Stimulated activated CD8-positive, alpha-beta memory T cell treated with anti-CD3 and anti-CD28 coated beads, Interleukin-12 subunit alpha, Interleukin-12 subunit beta, amount 100 ng/mL, for 24 hours (primary cell): Measurements from ENCODE around the gene IRGQ.
A peak's percentile ranks its signal among the peaks of the same experiment; 100 is the strongest.
"Not testable (repeated sequence)": the region's sequence is repeated elsewhere in the genome, so short reads cannot be mapped to it uniquely, and the experiment has no call there.

Experiments used
- DNase-seq: peaks from one replicate; pipeline ENCODE4 v3.0.0-alpha.2; 2020; ENCODE audit errors: extremely low read depth

The IRGQ gene

DNA sequence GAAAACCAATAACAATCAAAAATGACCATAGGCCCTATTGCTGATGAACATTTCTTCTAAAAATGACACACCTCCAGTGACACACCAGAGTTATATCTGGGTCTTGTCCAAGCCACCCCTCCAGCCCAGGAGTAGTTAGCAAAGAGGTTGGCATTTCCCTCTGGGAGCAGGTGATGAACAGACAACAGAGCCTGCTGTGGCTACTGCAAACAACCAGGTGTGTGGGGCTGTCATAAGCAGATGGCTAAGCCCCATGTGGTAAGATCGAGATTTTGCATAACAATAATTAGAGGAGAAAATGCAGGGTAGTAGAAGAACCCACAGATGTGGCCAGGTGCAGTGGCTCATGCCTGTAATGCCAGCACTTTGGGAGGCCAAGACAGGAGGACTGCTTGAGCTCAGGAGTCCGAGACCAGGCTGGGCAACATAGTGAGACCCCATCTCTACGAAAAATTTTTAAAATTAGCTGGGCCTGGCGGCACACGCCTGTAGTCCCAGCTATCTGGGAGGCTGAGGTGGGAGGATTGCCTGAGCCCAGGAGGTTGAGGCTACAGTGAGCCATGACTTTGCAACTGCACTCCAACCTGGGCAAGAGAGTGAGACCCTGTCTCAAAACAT is 25.7 kb downstream of the IRGQ start:
- DNase-seq: no peak

DNA sequence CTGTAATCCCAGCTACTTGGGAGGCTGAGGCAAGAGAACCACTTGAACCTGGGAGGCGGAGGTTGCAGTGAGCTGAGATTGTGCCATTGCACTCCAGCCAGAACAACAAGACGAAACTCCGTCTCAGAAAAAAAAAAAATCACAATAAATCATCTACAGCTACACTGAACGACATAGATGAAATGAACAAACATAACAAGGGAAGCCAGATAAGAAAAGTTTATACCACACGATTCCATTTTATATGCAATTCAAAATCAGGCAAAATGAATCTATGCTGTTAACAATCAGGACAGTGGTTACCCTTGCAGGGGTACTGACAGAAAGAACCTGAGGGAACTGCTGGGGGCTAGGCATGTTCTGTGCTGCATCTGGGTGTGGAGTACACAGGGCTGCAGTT is 26.3 kb downstream of the IRGQ start:
- no peak for DNase-seq

DNA sequence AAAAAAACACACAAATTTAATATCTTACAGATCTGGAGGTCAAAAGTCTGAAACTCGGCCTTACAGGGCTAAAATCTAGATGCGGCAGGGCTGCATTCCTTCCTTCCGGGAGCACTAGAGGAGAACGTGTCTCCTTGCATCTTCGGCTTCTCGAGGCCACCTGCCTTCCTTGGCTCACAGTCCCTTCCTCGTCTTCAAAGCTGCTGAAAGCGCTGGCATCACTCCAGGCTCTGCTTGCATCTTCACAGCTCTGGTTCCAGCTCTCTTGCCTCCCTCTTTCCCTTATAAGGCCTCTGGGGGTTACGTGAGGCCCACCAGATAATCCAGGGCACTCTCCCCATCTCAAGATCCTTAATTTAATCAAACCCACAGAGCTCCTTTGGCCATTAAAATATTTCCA is 31.1 kb downstream of the IRGQ start:
- DNase-seq: no peak

- no peak for DNase-seq
Measured at GRCh38 chr19:43563816-43564457, 32.0 kb downstream of the IRGQ start.

GRCh38 chr19:43562698-43563241 is 33.2 kb downstream of the IRGQ start:
- DNase-seq: peak; percentile 38

- DNase-seq: no peak
Measured at GRCh38 chr19:43562226-43562697, 33.7 kb downstream of the IRGQ start.

- no peak for DNase-seq
Measured at GRCh38 chr19:43561139-43561970, 34.6 kb downstream of the IRGQ start.

DNA sequence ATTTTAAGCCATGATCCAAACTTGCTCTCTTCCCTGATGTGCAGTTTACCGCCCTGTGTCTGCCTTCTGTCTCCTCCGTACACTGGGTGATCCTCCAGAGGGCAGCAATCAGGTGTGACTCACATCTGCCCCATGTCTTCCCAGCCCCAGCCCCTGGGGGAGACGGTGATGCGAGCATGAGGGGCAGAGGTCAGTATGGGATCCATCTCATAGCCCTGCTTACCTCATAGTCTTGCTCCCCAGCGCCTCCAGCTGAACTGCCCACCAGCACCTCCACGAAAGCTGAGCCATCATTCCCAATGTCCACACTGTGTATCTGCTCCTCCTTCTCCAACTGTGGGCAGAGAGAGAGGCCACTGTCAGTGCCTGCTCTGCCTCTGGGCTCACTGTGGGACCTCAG is 35.2 kb downstream of the IRGQ start:
- no peak for DNase-seq

DNA sequence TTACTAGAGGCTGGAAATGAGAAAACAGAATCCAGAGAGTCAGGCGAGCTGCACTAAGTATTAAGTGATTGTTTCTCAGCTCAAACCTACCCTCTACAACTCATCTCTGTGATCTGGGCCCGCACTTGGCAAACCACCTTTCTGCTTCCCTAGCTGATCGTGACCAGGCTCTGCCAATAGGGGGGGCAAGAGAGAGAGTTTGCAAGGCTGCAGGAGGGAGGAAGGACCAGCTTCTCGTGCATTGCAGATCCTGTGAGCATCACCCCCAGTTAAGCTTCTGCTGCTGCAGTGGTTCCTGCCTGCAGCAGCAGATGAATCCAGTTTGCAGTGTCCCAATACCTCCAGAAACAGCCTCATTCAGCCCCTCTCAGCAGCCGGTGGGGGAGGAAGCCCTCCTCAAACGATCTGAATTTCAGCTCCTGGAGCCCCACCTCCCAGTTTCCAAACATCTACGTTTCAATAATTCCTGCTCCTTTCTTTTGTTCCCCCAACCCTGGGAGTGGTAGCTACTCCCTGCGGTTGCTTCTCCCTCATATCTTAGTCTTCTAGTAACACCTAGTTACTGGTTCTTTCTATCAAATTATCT is 40.7 kb downstream of the IRGQ start:
- peak; percentile 31 for DNase-seq

DNA sequence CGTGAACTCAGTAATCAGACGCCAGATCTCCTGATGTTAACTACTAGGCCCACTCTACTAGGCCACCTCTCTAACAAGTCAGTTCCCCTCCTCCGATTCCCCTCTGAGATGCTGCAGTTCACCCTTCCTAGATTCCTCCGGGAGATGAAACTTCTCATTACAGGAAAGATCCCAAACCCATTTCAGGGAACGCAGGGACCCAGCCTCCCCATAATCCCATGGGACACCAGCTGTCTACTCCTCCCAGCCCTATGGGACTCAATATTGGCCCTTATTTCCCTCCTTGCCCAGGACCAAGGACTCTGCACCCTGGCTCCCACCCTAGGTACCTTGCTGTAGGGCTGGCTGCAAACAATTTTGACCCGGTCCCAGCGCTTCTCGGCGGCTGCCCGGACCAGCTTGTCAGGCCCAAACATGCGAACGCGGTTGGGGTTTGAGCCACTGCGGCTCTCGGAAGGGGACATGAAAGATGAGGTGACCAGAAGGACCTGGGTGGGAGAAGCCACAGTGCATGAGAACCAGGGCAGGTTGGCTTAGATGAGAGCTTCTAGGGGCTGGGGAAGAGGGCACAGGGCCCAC is 41.5 kb downstream of the IRGQ start:
- DNase-seq: no peak

DNA sequence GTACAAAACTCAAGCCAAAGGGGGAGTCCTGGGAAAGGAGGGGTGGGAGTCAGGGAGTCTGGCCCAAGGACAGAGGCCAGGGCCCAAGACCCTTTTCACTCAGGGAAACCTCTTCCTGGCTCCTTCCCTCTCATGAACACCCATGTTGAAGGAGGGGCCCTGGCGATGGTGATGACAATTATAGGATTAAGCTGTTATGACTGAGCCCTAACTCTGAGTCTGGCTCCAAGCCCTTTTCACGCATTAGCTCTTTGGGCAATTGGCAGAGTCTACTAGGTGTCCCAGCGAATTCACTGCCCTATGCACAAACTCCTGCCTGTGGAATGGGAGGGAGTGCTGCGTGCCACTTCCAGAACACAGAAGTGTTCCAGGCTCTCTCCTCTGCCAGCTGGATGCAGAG is 42.3 kb downstream of the IRGQ start:
- no peak for DNase-seq

- DNase-seq: no peak
Measured at GRCh38 chr19:43552616-43553015, 43.3 kb downstream of the IRGQ start.

GRCh38 chr19:43552198-43552450 is 43.8 kb downstream of the IRGQ start:
- no peak for DNase-seq

- DNase-seq: no peak
Measured at GRCh38 chr19:43551399-43552197, 44.3 kb downstream of the IRGQ start.

DNA sequence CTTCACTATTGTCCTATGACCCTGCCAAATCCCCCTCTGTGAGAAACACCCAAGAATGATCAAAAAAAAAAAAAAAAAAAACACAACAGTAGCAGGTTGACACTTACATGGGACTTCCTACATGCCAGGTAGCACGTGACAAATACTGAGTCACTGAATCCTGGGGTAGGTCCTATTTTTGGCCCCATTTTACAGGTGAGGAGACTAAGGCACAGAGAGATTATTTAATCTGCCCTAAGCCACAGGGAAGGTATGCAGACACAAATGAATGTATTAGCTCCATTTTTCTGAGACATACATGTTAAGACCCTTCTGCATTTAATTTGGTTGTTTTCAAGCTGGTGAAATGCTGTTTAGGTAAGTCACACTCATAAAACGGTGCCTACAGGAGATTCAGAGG is 47.2 kb downstream of the IRGQ start:
- DNase-seq: no peak

- not testable (repeated sequence) for DNase-seq
Measured at GRCh38 chr19:43547926-43548325, 48.0 kb downstream of the IRGQ start.

- no peak for DNase-seq
Measured at GRCh38 chr19:43546581-43546980, 49.4 kb downstream of the IRGQ start.

- no peak for DNase-seq
Measured at GRCh38 chr19:43545981-43546380, 50.0 kb downstream of the IRGQ start.

DNA sequence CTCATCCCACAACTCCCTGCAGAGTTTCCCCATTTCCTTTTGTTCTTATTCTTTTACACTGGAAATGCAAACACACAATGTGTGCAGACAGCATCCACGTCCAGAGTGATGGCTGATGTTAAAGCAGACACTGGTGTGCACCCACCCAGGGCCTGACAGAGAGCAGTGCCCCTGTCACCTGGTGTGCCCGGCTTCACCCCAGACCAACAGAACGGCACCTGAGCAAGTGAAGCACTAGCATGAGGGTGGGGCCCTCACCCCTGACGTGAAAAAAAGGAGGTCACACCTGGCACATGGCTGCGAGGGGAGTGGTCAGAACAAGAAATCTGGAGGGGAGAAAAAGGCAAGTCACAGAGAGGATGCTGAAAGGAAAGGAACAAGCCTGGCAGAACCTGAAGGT is 50.7 kb downstream of the IRGQ start:
- no peak for DNase-seq

- no peak for DNase-seq
Measured at GRCh38 chr19:43544077-43544476, 51.9 kb downstream of the IRGQ start.

- DNase-seq: no peak
Measured at GRCh38 chr19:43541920-43542650, 53.8 kb downstream of the IRGQ start.
